HEK293T (cell line): ENCODE data around the gene CCL4L2.
"Not testable (repeated sequence)": the region's sequence is repeated elsewhere in the genome, so short reads cannot be mapped to it uniquely, and the experiment has no call there.

Experiments
- ARNT ChIP-seq: fragments of 450-650 bp; IDR thresholded peaks from 2 replicates; pipeline ENCODE4 v1.6.1; 2017; ENCODE audit warnings: mild to moderate bottlenecking
- ELF4 ChIP-seq: fragments of 450-650 bp; IDR thresholded peaks from 2 replicates; pipeline ENCODE4 v1.6.1; 2017; ENCODE audit warnings: antibody characterized with exemption
- FOXA1 ChIP-seq: fragments of 450-650 bp; IDR thresholded peaks from 2 replicates; pipeline ENCODE4 v1.6.1; 2016; ENCODE audit warnings: mild to moderate bottlenecking
- FOXM1 ChIP-seq: fragments of 450-650 bp; IDR thresholded peaks from 2 replicates; pipeline ENCODE4 v1.6.1; 2017; ENCODE audit warnings: mild to moderate bottlenecking, borderline replicate concordance
- HDGF ChIP-seq: fragments of 450-650 bp; IDR thresholded peaks from 2 replicates; pipeline ENCODE4 v1.6.1; 2017; ENCODE audit warnings: antibody characterized with exemption, borderline replicate concordance
- L3MBTL2 ChIP-seq: fragments of 450-650 bp; conservative IDR thresholded peaks from 2 replicates; pipeline ENCODE4 v1.6.1; 2016; ENCODE audit warnings: mild to moderate bottlenecking
- SUZ12 ChIP-seq: fragments of 450-650 bp; IDR thresholded peaks from 2 replicates; pipeline ENCODE4 v1.6.1; 2016; ENCODE audit warnings: mild to moderate bottlenecking
- TARDBP ChIP-seq: fragments of 450-650 bp; IDR thresholded peaks from 2 replicates; pipeline ENCODE4 v1.6.1; 2016
- ZNF384 ChIP-seq: fragments of 450-650 bp; IDR thresholded peaks from 2 replicates; pipeline ENCODE4 v1.6.1; 2016
- TF ChIP-seq, protein P1 (sequence below): fragments of 450-650 bp; IDR thresholded peaks from 2 replicates; pipeline ENCODE4 v1.6.1; 2016

DNA sequence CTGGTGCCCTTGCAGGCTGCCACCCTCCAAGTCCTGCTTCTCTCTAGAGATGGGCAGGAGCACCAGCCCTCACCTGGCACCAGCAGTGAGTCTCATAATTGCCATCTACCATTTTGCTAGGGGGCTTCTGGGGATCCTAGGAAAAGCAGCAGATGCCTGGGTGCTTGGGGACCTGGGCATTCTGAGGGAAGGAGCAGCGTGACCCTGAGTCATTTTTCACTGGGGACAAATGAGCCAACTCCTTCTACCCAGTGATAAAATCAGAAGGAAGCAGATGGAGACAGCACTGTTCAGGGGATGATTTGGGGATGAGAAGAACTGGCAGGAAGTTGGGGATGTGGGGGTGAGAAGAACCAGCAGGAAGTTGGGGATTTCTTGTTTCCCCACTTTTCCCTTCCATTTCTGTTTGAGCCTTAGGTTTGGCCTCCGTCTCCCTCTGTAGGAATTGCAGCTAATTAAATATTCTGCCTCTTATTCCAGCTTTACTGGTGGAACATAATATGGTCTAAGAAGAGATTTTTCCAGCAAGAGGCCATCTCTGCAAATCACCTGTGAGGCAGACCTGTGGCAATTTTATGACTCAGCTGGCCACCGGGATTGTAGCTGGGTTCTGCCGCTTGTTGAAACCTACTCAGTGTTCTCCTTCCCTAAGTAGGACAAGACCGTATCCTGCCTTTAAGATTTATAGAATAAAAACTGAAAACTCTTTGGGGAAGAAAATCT, 22.8 kb upstream of the CCL4L2 start:
- not testable (repeated sequence) for TF ChIP-seq SUZ12, HDGF, ELF4, ZNF384, FOXA1, FOXM1, L3MBTL2, TARDBP, ARNT
- TF ChIP-seq, protein P1, sequence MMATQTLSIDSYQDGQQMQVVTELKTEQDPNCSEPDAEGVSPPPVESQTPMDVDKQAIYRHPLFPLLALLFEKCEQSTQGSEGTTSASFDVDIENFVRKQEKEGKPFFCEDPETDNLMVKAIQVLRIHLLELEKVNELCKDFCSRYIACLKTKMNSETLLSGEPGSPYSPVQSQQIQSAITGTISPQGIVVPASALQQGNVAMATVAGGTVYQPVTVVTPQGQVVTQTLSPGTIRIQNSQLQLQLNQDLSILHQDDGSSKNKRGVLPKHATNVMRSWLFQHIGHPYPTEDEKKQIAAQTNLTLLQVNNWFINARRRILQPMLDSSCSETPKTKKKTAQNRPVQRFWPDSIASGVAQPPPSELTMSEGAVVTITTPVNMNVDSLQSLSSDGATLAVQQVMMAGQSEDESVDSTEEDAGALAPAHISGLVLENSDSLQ: not testable (repeated sequence)
